PC-9 (cell line): ENCODE measurements around the gene ANKRD33.

Experiments
- CTCF ChIP-seq: fragments of 200-600 bp; sonication (generic); conservative IDR thresholded peaks from 2 replicates; pipeline ENCODE4 v1.6.1; 2017; ENCODE audit warnings: mixed run types, antibody characterized with exemption, mild to moderate bottlenecking, moderate library complexity
- EZH2 ChIP-seq: fragments of 200-600 bp; sonication (generic); IDR thresholded peaks from 2 replicates; pipeline ENCODE4 v1.8.0; 2017; ENCODE audit warnings: antibody characterized with exemption, low read depth

- TF ChIP-seq CTCF: no peak
- no peak for TF ChIP-seq EZH2
These were observed 17.1 kb downstream of the ANKRD33 start for GRCh38 chr12:51904951-51905470.
